RWPE1 (cell line): ENCODE measurements around the gene MAN1A1.

Experiments
- CTCF ChIA-PET: fragments of 350-600 bp; sonication (Branson Sonifier 250); formaldehyde crosslinking; extraction: SDS; loops from one replicate; lab custom pipeline; 2021; lab: Yijun Ruan, JAX
- POLR2A ChIA-PET: fragments of 400-600 bp; formaldehyde crosslinking; extraction: SDS; loops from one replicate; lab custom pipeline; 2020; ENCODE audit warnings: antibody characterized with exemption; ENCODE audit not compliant: low non-redundant PET; lab: Yijun Ruan, JAX
- DNase-seq: peaks from one replicate; pipeline ENCODE4 v3.0.0; 2012; ENCODE audit warnings: low spot score
- H3K27ac ChIP-seq: fragments of 450-650 bp; 2 replicates; pipeline ENCODE4 v1.5.1; 2017
- CTCF ChIP-seq: fragments of 450-650 bp; conservative IDR thresholded peaks from 2 replicates; pipeline ENCODE4 v1.5.1; 2017; ENCODE audit warnings: low read depth, mild to moderate bottlenecking

Gene MAN1A1

GRCh38 chr6:119181046-119181445 lies 168.5 kb downstream of the MAN1A1 start:
- ChIA-PET POLR2A (no interaction called here), CTCF (interaction anchor here (0.8 kb wide), 1 partner anchor 18 kb away, joined by 5 read pairs; no protein-coding TSS in a partner anchor)
- no peak overlapping the region for H3K27ac ChIP-seq
- no peak for TF ChIP-seq CTCF
- DNase-seq, result no peak

DNA sequence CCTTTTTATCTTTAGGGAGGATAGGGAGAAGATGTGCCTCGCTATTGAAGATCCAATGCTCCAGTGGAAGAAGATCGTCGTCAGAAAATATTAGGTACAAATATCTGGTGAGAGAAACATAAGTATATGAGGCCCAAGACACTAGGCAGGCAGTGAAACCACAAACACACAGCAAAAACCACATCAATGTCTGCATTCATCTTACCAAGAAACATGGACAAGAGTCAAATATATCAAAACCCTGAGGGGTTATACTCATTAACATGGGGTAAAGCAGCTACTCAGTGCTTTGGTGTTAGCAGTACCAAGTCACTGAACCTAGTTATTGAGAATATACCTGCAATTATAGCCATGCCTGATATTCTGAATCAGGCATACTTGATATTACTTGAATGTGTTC lies 169.7 kb downstream of the MAN1A1 start:
- ChIA-PET POLR2A (no interaction called here), CTCF (no interaction called here)
- TF ChIP-seq CTCF, result no peak
- H3K27ac ChIP-seq, result no peak overlapping the region
- DNase-seq, result no peak

DNA sequence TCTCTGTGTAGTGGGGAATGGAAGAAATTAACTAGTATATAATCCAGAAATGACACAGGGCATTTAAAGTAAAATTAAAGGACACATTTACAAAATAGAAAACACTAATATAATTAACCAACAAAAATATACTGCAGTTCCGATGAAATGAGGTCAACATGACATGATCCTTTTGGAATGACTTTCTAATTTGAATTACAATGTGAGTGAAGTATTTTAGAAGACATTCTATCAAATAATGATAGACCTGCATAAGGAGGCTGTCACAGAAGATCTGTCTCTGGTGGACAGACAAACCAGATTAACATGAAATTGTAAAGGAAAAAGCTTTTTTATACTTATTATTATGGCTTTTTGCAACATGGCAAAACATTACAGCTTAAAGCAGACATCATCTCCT lies 170.5 kb downstream of the MAN1A1 start:
- CTCF ChIA-PET, result interaction anchor here (0.7 kb wide), 2 partner anchors 494 to 563 kb away, joined by 3 read pairs; no protein-coding TSS in a partner anchor
- DNase-seq, result no peak
- POLR2A ChIA-PET, result no interaction called here
- H3K27ac ChIP-seq, result no peak overlapping the region
- TF ChIP-seq CTCF, result no peak

DNA sequence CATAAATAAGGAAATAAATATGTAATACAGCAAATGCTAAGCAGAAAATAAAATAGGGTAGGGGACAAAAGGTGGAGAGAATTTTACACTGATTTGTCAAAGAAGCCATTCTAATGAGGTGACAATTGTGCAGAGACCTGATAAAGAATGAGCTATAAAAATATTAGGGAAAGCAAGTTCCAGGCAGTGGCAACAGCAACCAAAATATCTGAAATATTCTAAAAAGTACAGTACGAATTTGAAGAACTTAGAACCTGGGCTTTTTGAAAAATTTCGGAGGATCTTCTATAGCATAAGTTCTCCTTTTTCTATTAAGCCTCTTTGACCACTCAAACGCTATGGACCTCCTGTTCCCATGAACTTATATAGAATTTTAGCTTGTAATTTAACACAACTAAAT lies 173.1 kb downstream of the MAN1A1 start:
- no peak for TF ChIP-seq CTCF
- CTCF ChIA-PET, result interaction anchor here (1.1 kb wide), 1 partner anchor 28 kb away, joined by 3 read pairs; no protein-coding TSS in a partner anchor
- no peak overlapping the region for H3K27ac ChIP-seq
- no peak for DNase-seq
- POLR2A ChIA-PET, result no interaction called here

GRCh38 chr6:119174879-119175817 lies 174.4 kb downstream of the MAN1A1 start:
- DNase-seq, result no peak
- peak overlapping the region; percentile 55; the same call in 1 of the 2 replicates for H3K27ac ChIP-seq
- ChIA-PET POLR2A (no interaction called here), CTCF (no interaction called here)
- no peak for TF ChIP-seq CTCF

- CTCF ChIA-PET, result no interaction called here
- no peak overlapping the region for H3K27ac ChIP-seq
- POLR2A ChIA-PET, result no interaction called here
- DNase-seq, result no peak
- no peak for TF ChIP-seq CTCF
Measured at GRCh38 chr6:119174085-119174445, 175.5 kb downstream of the MAN1A1 start.
